CD14-positive monocyte (primary cell): Measurements from ENCODE around the gene ZNF407. TPM values are rescaled to one million over a fixed set of nuclear protein-coding genes. Genes with fewer than 3 reads are reported as not detected.

ENCODE experiments used
- DNase-seq, 3 donors: peaks; one replicate each; pipeline ENCODE4 v3.0.0-alpha.2; 2011 to 2022
- H2AFZ ChIP-seq: 2 replicates; pipeline ENCODE4 v1.6.0; 2012; ENCODE audit warnings: mild to moderate bottlenecking, low read depth, low read length, inconsistent platforms; ENCODE audit not compliant: insufficient read depth, poor library complexity, severe bottlenecking
- H3K27ac ChIP-seq, 2 donors: 1 replicate in 1 of 2; 2 replicates in 1 of 2; pipeline ENCODE4 v1.5.1; 2012 to 2013; ENCODE audit warnings: low read length in 2 of 2, control low read depth in 1 of 2, inconsistent platforms in 1 of 2, low read depth in 1 of 2, mild to moderate bottlenecking in 1 of 2
- H3K27me3 ChIP-seq, 2 donors: one replicate each; pipeline versions ENCODE4 v1.6.0 to v1.6.1; 2011 to 2013; ENCODE audit warnings: low read length in 2 of 2; ENCODE audit not compliant: control insufficient read depth in 2 of 2, insufficient read depth in 2 of 2
- H3K36me3 ChIP-seq, 2 donors: replicated peaks in 1 of 2; 1 replicate in 1 of 2; 2 replicates in 1 of 2; pipeline versions ENCODE4 v1.5.1 to v1.6.1; 2012 to 2013; ENCODE audit warnings: low read length in 2 of 2, control low read depth in 1 of 2, inconsistent platforms in 1 of 2, mild to moderate bottlenecking in 1 of 2; ENCODE audit not compliant: insufficient read depth in 2 of 2, control insufficient read depth in 1 of 2
- H3K4me1 ChIP-seq, 2 donors: 1 replicate in 1 of 2; 2 replicates in 1 of 2; pipeline versions ENCODE4 v1.5.1 to v1.6.1; 2012 to 2013; ENCODE audit warnings: low read length in 2 of 2, control low read depth in 1 of 2, inconsistent platforms in 1 of 2, mild to moderate bottlenecking in 1 of 2, moderate library complexity in 1 of 2; ENCODE audit not compliant: insufficient read depth in 2 of 2, control insufficient read depth in 1 of 2
- H3K4me2 ChIP-seq: replicated peaks from 2 replicates; pipeline ENCODE3; 2012; ENCODE audit warnings: low read length, moderate library complexity, mild to moderate bottlenecking; ENCODE audit not compliant: poor library complexity, severe bottlenecking; ENCODE audit errors: extremely low read depth
- H3K4me3 ChIP-seq, 3 experiments: fragments of 200-600 bp in 1 of 3; sonication (generic) in 1 of 3; replicated peaks in 1 of 3; 1 replicate in 2 of 3; 2 replicates in 1 of 3; pipeline ENCODE4 v1.5.1; 2011 to 2013; ENCODE audit warnings: low read length in 3 of 3, mild to moderate bottlenecking in 3 of 3, control low read depth in 2 of 3, low read depth in 2 of 3, inconsistent platforms in 1 of 3, moderate library complexity in 1 of 3
- H3K79me2 ChIP-seq: 2 replicates; pipeline ENCODE4 v1.6.0; 2012; ENCODE audit warnings: mild to moderate bottlenecking, control low read depth, inconsistent platforms, low read length, moderate library complexity; ENCODE audit not compliant: insufficient read depth
- H3K9ac ChIP-seq: 2 replicates; pipeline ENCODE4 v1.6.0; 2017; ENCODE audit warnings: low read length, mild to moderate bottlenecking; ENCODE audit not compliant: insufficient read depth, poor library complexity, severe bottlenecking
- H3K9me3 ChIP-seq, 2 donors: replicated peaks in 1 of 2; 1 replicate in 1 of 2; 2 replicates in 1 of 2; pipeline versions ENCODE4 v1.5.1 to v1.6.1; 2012 to 2013; ENCODE audit warnings: low read length in 2 of 2, control low read depth in 1 of 2; ENCODE audit not compliant: control insufficient read depth in 1 of 2, insufficient read depth in 1 of 2
- H4K20me1 ChIP-seq: 2 replicates; pipeline ENCODE4 v1.6.0; 2012; ENCODE audit warnings: mild to moderate bottlenecking, low read length, control low read depth, moderate library complexity; ENCODE audit not compliant: insufficient read depth
- H3K27ac Mint-ChIP-seq, 7 donors: one replicate each; pipeline ENCODE4 v1.8.0; 2020; ENCODE audit warnings: mild to moderate bottlenecking in 7 of 7, mixed read lengths in 7 of 7, moderate library complexity in 6 of 7, inconsistent platforms in 2 of 7
- H3K27me3 Mint-ChIP-seq, 3 donors: one replicate each; pipeline ENCODE4 v1.8.0; 2021 to 2022; ENCODE audit warnings: low read depth in 3 of 3, mild to moderate bottlenecking in 3 of 3, mixed read lengths in 3 of 3, moderate library complexity in 3 of 3, inconsistent platforms in 1 of 3
- H3K36me3 Mint-ChIP-seq, 2 donors: one replicate each; pipeline ENCODE4 v1.8.0; 2020; ENCODE audit warnings: mixed read lengths in 2 of 2, inconsistent platforms in 1 of 2, mild to moderate bottlenecking in 1 of 2
- H3K4me1 Mint-ChIP-seq: one replicate; pipeline ENCODE4 v1.8.0; 2020; ENCODE audit warnings: mild to moderate bottlenecking, mixed read lengths
- H3K4me3 Mint-ChIP-seq, 2 donors: one replicate each; pipeline ENCODE4 v1.8.0; 2020; ENCODE audit warnings: mild to moderate bottlenecking in 2 of 2, mixed read lengths in 2 of 2, moderate library complexity in 1 of 2
- H3K9me3 Mint-ChIP-seq, 7 donors: one replicate each; pipeline ENCODE4 v1.8.0; 2020 to 2022; ENCODE audit warnings: mixed read lengths in 7 of 7, mild to moderate bottlenecking in 6 of 7, moderate library complexity in 6 of 7, inconsistent platforms in 2 of 7
- CTCF ChIP-seq: fragments of 200-600 bp; IDR thresholded peaks from one replicate; pipeline ENCODE4 v1.8.0; 2022; ENCODE audit warnings: antibody characterized with exemption, mild to moderate bottlenecking
- WGBS: methylation state at CpG from one replicate; pipeline ENCODE4 v1.1.5; 2013; ENCODE audit warnings: missing lambda C conversion rate; ENCODE audit not compliant: insufficient coverage; 5-methylcytosine and 5-hydroxymethylcytosine counted together
- intact Hi-C, 2 donors: fragments of 100-400 bp; cut with micrococcal nuclease; formaldehyde crosslinking; loops; one replicate each; pipeline versions ENCODE4 v1.15.0 to v1.15.1; 2023
- polyA plus RNA-seq, 3 donors: library from polyadenylated mRNA; depleted of rRNA in 1 of 3; unstranded in 2 of 3; stranded (reverse) in 1 of 3; fragments of 300-500 nt in 2 of 3; fragments of >200 nt in 1 of 3; fragmentation: Illumina TruSeq in 2 of 3; gene quantifications; 1 replicate in 2 of 3; 2 replicates in 1 of 3; pipeline ENCODE4 v1.2.3, GENCODE V29; 2012 to 2021

Gene ZNF407
- polyA plus RNA-seq, 3 donors, result 1.3 to 3.6 (median 1.6) TPM

DNA sequence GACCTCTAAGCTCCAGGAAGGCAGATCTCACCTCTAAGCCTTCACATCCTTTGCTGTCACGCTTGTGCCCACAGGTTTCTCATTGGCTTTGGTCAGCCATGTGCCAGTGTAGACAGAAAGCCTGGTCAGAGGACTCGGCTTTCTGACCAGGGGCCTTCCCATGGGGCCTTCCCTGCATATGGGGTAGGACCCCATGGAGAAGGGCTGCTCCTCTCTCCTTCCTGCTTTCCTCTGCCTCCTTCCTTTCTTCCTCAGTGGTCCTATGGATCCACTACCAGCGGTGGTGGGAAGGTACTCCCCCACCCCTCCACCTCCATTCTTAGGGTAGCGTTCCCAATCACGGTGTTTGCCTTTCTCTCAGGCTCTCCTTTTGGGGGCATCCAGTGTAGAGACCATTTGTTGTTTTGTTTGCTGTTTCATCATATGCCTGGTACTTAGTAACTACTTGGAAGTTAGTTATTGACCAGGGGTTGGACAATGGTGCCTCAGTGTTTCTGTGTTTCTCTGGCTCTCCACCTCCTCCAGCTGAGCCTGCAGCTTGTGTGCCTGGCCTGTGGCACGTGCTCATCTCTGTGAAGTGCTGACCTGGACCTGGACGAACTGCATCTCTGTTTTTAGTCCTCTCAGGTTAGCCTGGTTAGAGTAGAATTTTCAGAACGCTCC lies 71.6 kb downstream of the ZNF407 start:
- H3K4me3 Mint-ChIP-seq, result no peak overlapping the region
- Histone ChIP-seq H3K79me2 (no peaks in the 10 kb centered on the region), H3K9me3 (no peaks in the 10 kb centered on the region), H2AFZ (no peak overlapping the region), H3K9ac (no peak overlapping the region), H3K27me3 (no peaks in the 10 kb centered on the region), H3K4me2 (no peak overlapping the region), H3K4me3 (no peak overlapping the region), H3K4me1 (no peaks in the 10 kb centered on the region), H4K20me1 (no peaks in the 10 kb centered on the region), H3K27ac (no peak overlapping the region), H3K36me3 (peaks cover 6 to 10% of the 10 kb centered on the region in 2 donors)
- no peak for TF ChIP-seq CTCF
- no peak for DNase-seq
- H3K9me3 Mint-ChIP-seq, result peaks cover 0 to 2% (median 0%) of the 10 kb centered on the region in 7 donors
- no peaks in the 10 kb centered on the region for H3K4me1 Mint-ChIP-seq
- no peaks in the 10 kb centered on the region for H3K27me3 Mint-ChIP-seq
- H3K27ac Mint-ChIP-seq, result peak overlapping the region in 1 of 7 donors; percentile 22
- peaks cover 20 to 41% of the 10 kb centered on the region in 2 donors for H3K36me3 Mint-ChIP-seq
- 83% methylated on average over 2 of the region's 8 CpGs for WGBS
- intact Hi-C loops, result no loop called here

DNA sequence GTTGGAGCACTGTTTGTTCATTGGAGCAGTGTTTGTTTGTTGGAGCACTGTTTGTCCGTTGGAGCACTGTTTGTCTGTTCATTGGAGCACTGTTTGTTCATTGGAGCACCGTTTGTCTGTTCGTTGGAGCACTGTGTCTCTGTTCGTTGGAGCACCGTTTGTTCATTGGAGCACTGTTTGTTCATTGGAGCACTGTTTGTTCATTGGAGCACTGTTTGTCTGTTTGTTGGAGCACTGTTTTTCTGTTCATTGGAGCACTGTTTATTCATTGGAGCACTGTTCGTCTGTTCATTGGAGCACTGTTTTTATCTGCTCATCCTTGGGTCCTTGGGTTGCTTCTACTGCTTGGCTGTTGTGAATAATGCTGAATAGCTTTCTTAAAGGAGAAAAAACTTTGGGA lies 74.7 kb downstream of the ZNF407 start:
- Mint-ChIP-seq H3K27me3 (no peaks in the 10 kb centered on the region), H3K27ac (no peak overlapping the region), H3K4me1 (no peaks in the 10 kb centered on the region), H3K9me3 (peaks cover 3 to 17% (median 12%) of the 10 kb centered on the region in 7 donors), H3K36me3 (peaks cover 33 to 42% of the 10 kb centered on the region in 2 donors), H3K4me3 (no peak overlapping the region)
- H3K4me1 ChIP-seq, result no peaks in the 10 kb centered on the region
- H3K27ac ChIP-seq, result no peak overlapping the region
- no peak overlapping the region for H3K4me3 ChIP-seq
- no peak overlapping the region for H3K4me2 ChIP-seq
- 84% methylated on average over 5 of the region's 6 CpGs for WGBS
- no peak overlapping the region for H2AFZ ChIP-seq
- H3K27me3 ChIP-seq, result no peaks in the 10 kb centered on the region
- H4K20me1 ChIP-seq, result no peaks in the 10 kb centered on the region
- H3K79me2 ChIP-seq, result no peaks in the 10 kb centered on the region
- H3K9ac ChIP-seq, result no peak overlapping the region
- peaks cover 6 to 14% of the 10 kb centered on the region in 2 donors for H3K9me3 ChIP-seq
- intact Hi-C loops, result no loop called here
- peaks cover 6 to 19% of the 10 kb centered on the region in 2 donors for H3K36me3 ChIP-seq
- no peak for DNase-seq
- no peak for TF ChIP-seq CTCF
